Measurements from ENCODE around the gene PLEKHB2. TPM values are rescaled to one million over a fixed set of nuclear protein-coding genes. Genes with fewer than 3 reads are reported as not detected.

Gene PLEKHB2
- polyA plus RNA-seq, 1 of the 3 experiments (the other 2 are of a cell fraction), result 105 TPM

GRCh38 chr2:131058214-131058843, 46.8 kb upstream of the PLEKHB2 start:
- Histone ChIP-seq H3K9me2 (no peaks in the 10 kb centered on the region), H2AFZ (ENCODE audit: low read depth) (no peak overlapping the region), H4K20me1 (ENCODE audit: insufficient read depth) (peaks cover 88% of the 10 kb centered on the region), H3K27ac (ENCODE audit: low read depth in 2 of 2, low read length in 1 of 2) (no peak overlapping the region), H3F3A (replicated peaks; ENCODE audit: insufficient read depth) (peaks cover 7% of the 10 kb centered on the region), H3K27me3 (ENCODE audit: insufficient read depth) (no peaks in the 10 kb centered on the region), H3K4me1 (ENCODE audit: control insufficient read depth in 1 of 2, insufficient read depth in 2 of 2, low read depth in 1 of 2, low read length in 1 of 2) (peaks cover 11 to 12% of the 10 kb centered on the region in 2 experiments; a peak in 2 of 4 replicates), H3K9me3 (no peaks in the 10 kb centered on the region), H3K9ac (no peak overlapping the region), H3K4me3 (ENCODE audit: low read depth in 2 of 2, low read length in 1 of 2) (no peak overlapping the region), H3K36me3 (replicated peaks in 1 of 2; ENCODE audit: control insufficient read depth in 1 of 2, insufficient read depth in 2 of 2, low read length in 1 of 2) (peaks cover 39 to 42% of the 10 kb centered on the region in 2 experiments), H3K79me2 (ENCODE audit: insufficient read depth) (peaks cover 97% of the 10 kb centered on the region), H3K4me2 (no peak overlapping the region)
- POLR2A ChIA-PET, result no interaction called here
- CTCF ChIA-PET, result no interaction called here
- whole genome bisulfite sequencing (ENCODE audit: low lambda C conversion rate), result 97% methylated on average over 8 of the region's 8 CpGs
- TF ChIP-seq FOXJ3 (CRISPR knock-in tag; IDR thresholded peaks at IDR 0.05), result no peak
- no peak for TF ChIP-seq EP300 (IDR thresholded peaks at IDR 0.05; ENCODE audit: borderline replicate concordance in 1 of 2, low read depth in 1 of 2, low read length in 1 of 2)
- TF ChIP-seq TEAD4 (IDR thresholded peaks at IDR 0.05; ENCODE audit: borderline replicate concordance, insufficient read depth), result no peak
- no peak for TF ChIP-seq MEF2A (IDR thresholded peaks at IDR 0.05; ENCODE audit: borderline replicate concordance, low read depth)
- TF ChIP-seq GABPA (IDR thresholded peaks at IDR 0.05; ENCODE audit: low read depth), result no peak
- TF ChIP-seq JUND (IDR thresholded peaks at IDR 0.05), result no peak
- TF ChIP-seq SMC3 (IDR thresholded peaks at IDR 0.05; ENCODE audit: low read depth, low read length), result no peak
- TF ChIP-seq YY1 (IDR thresholded peaks at IDR 0.05; ENCODE audit: low read depth), result no peak
- no peak for TF ChIP-seq NRF1 (IDR thresholded peaks at IDR 0.05; ENCODE audit: low read depth, low read length)
- TF ChIP-seq NFIC (IDR thresholded peaks at IDR 0.05; ENCODE audit: borderline replicate concordance), result no peak
- no peak for TF ChIP-seq TAF1 (IDR thresholded peaks at IDR 0.05; ENCODE audit: borderline replicate concordance, low read depth, low read length)
- no peak for TF ChIP-seq RXRA (IDR thresholded peaks at IDR 0.05; ENCODE audit: borderline replicate concordance, low read depth)
- no peak for TF ChIP-seq RFX5 (IDR thresholded peaks at IDR 0.05; ENCODE audit: low read length)
- TF ChIP-seq PBX3 (IDR thresholded peaks at IDR 0.05), result no peak
- TF ChIP-seq REST (IDR thresholded peaks at IDR 0.05; ENCODE audit: low read depth, low read length), result no peak
- TF ChIP-seq IRF3 (IDR thresholded peaks at IDR 0.05; ENCODE audit: low read depth, low read length), result no peak
- no peak for TF ChIP-seq MXI1 (IDR thresholded peaks at IDR 0.05; ENCODE audit: low read depth, low read length)
- no peak for TF ChIP-seq USF2 (IDR thresholded peaks at IDR 0.05; ENCODE audit: borderline replicate concordance, low read depth, low read length)
- TF ChIP-seq ELF1 (IDR thresholded peaks at IDR 0.05), result no peak
- no peak for TF ChIP-seq FOSL2 (IDR thresholded peaks at IDR 0.05; ENCODE audit: borderline replicate concordance, low read depth)
- DNase-seq, result no peak
